ENCODE results near the gene IL1RAPL1.

DNA sequence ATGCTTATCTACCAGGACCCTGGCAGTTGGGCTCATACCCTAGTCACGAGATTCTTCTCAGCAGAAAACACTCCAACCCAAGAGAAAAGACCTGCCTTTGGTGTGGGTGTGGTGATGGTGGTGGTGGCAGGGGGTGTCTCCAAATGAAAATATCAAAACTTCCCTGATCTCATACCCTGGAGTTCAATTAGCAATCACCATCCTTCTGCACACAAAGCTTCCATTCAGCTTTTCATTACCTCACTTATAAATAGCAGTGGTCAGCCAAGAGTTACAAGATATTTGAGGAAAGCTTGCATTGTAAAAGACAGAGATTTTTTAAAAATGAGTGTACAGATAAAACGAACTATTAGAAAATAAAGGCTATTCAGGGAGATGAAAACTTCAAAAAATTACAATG lies 1047.3 kb downstream of the IL1RAPL1 start:
- TF ChIP-seq CTCF (IDR thresholded peaks at IDR 0.05) (no peak), POLR2A (IDR thresholded peaks at IDR 0.05) (no peak)
